Chondrocyte (in vitro differentiated cells): ENCODE measurements around the gene ARID5B. TPM values are rescaled to one million over a fixed set of nuclear protein-coding genes. Genes with fewer than 3 reads are reported as not detected.

ENCODE experiments used
- DNase-seq: peaks from one replicate; pipeline ENCODE4 v3.0.0; 2021; ENCODE audit warnings: mixed read lengths, low spot score
- H3K27ac Mint-ChIP-seq: one replicate; pipeline ENCODE4 v1.8.0; 2021; ENCODE audit warnings: mild to moderate bottlenecking, moderate library complexity, mixed read lengths; ENCODE audit not compliant: unreplicated experiment
- H3K27me3 Mint-ChIP-seq: 2 replicates; pipeline ENCODE4 v1.8.0; 2021; ENCODE audit warnings: low read depth, mixed read lengths
- H3K36me3 Mint-ChIP-seq: 2 replicates; pipeline ENCODE4 v1.8.0; 2021; ENCODE audit warnings: low read depth, mixed read lengths
- H3K4me1 Mint-ChIP-seq: 2 replicates; pipeline ENCODE4 v1.8.0; 2021; ENCODE audit warnings: low read depth, mild to moderate bottlenecking, mixed read lengths
- H3K4me3 Mint-ChIP-seq: one replicate; pipeline ENCODE4 v1.8.0; 2021; ENCODE audit warnings: mild to moderate bottlenecking, moderate library complexity, mixed read lengths; ENCODE audit not compliant: unreplicated experiment
- H3K9me3 Mint-ChIP-seq: 2 replicates; pipeline ENCODE4 v1.8.0; 2021; ENCODE audit warnings: low read depth, mixed read lengths
- total RNA-seq: library from RNA; stranded (reverse); gene quantifications from 3 replicates; pipeline ENCODE4 v1.2.1, GENCODE V29; 2021
- TF ChIP-seq, protein P1 (sequence below): fragments of 200-600 bp; sonication (generic); IDR thresholded peaks from 2 replicates; pipeline ENCODE4 v1.5.0; 2021; ENCODE audit warnings: antibody characterized with exemption, mild to moderate bottlenecking, moderate library complexity

The ARID5B gene
- total RNA-seq, 1 donor from 2014 or later = 93.6 TPM

DNA sequence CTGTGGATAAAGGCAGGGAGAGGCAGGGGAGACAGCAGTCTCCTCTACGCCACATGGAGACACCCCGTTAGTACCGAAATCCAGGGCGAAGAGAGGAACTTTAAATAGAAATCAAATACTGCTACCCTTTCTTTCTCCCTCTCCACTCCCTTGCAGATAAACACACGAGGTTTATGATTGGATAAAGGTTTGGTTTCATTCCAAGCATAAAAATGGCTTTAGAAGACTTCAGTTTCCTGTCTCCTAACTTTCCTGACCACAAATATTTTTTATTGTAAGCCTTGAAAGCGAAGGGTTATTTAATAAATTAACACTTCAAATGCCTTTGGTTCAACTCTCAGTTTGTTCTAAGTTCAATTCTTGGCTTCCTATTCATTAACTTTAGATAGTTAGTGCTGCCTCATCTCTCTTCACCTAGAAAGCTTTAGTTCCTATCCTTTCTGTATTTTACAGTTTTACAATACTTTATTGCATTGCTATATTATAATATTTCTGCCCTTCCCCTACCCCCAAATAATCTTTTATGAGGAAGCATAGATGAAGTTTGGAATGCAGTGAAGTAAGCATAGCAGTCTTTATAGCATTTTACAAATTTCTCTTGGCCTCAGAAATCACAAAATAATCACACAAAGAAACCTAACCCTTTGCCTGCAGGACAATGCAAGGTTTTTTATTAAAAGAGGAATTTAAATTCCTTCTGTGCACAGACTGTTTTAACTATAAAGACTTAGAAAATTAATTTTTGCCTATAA is 31.5 kb upstream of the ARID5B start:
- no peaks in the 10 kb centered on the region for H3K27me3 Mint-ChIP-seq
- TF ChIP-seq, protein P1, sequence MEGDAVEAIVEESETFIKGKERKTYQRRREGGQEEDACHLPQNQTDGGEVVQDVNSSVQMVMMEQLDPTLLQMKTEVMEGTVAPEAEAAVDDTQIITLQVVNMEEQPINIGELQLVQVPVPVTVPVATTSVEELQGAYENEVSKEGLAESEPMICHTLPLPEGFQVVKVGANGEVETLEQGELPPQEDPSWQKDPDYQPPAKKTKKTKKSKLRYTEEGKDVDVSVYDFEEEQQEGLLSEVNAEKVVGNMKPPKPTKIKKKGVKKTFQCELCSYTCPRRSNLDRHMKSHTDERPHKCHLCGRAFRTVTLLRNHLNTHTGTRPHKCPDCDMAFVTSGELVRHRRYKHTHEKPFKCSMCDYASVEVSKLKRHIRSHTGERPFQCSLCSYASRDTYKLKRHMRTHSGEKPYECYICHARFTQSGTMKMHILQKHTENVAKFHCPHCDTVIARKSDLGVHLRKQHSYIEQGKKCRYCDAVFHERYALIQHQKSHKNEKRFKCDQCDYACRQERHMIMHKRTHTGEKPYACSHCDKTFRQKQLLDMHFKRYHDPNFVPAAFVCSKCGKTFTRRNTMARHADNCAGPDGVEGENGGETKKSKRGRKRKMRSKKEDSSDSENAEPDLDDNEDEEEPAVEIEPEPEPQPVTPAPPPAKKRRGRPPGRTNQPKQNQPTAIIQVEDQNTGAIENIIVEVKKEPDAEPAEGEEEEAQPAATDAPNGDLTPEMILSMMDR = no peak
- peak overlapping the region; percentile 50 for H3K27ac Mint-ChIP-seq
- H3K4me1 Mint-ChIP-seq = peaks cover 19% of the 10 kb centered on the region
- DNase-seq = no peak
- H3K36me3 Mint-ChIP-seq = no peaks in the 10 kb centered on the region
- peak overlapping the region; percentile 28 for H3K4me3 Mint-ChIP-seq
- H3K9me3 Mint-ChIP-seq = no peaks in the 10 kb centered on the region

DNA sequence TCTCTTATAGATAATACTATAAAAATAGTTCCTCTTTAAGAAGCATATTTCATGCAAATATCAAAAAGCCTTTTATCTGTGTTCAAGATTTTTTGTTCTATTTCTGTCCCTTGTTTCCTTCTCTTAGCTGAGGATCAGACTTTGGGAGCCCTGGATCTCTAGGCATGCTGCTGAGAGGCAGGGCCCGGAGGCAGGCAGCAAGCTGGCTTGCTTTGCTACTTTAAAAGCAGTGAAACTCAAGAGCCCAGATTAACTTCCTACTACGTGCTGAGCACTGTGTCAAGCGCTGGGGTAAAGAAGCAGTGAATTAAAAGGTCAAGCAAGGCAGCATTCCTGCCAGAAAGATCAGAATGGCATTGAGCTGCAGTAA is 31.0 kb upstream of the ARID5B start:
- Mint-ChIP-seq H3K4me1 (peaks cover 19% of the 10 kb centered on the region), H3K27me3 (no peaks in the 10 kb centered on the region), H3K4me3 (no peak overlapping the region), H3K36me3 (no peaks in the 10 kb centered on the region), H3K9me3 (no peaks in the 10 kb centered on the region), H3K27ac (peak overlapping the region; percentile 67)
- TF ChIP-seq, protein P1 = no peak
- DNase-seq = no peak

DNA sequence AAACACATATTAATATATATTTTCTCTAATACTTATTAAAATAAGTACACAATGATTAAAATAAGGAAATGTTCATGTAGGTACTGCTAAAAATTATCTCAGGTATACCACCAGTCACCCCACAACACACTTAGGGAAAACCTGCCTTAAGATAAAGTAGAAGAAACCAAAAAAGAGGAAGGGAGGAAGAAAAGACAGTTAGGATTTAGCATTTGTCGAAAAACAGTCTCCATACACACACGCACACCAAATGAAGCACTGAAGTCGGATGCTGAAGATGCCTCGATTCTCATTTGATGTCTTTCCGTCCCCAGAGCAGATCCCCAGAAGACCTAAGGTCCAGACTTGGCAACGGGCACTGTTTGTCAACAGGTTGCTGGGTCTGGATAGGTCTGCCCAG is 30.0 kb upstream of the ARID5B start:
- no peaks in the 10 kb centered on the region for H3K9me3 Mint-ChIP-seq
- peaks cover 19% of the 10 kb centered on the region for H3K4me1 Mint-ChIP-seq
- TF ChIP-seq, protein P1 = no peak
- no peak overlapping the region for H3K4me3 Mint-ChIP-seq
- H3K27ac Mint-ChIP-seq = no peak overlapping the region
- no peaks in the 10 kb centered on the region for H3K27me3 Mint-ChIP-seq
- H3K36me3 Mint-ChIP-seq = no peaks in the 10 kb centered on the region
- DNase-seq = no peak

DNA sequence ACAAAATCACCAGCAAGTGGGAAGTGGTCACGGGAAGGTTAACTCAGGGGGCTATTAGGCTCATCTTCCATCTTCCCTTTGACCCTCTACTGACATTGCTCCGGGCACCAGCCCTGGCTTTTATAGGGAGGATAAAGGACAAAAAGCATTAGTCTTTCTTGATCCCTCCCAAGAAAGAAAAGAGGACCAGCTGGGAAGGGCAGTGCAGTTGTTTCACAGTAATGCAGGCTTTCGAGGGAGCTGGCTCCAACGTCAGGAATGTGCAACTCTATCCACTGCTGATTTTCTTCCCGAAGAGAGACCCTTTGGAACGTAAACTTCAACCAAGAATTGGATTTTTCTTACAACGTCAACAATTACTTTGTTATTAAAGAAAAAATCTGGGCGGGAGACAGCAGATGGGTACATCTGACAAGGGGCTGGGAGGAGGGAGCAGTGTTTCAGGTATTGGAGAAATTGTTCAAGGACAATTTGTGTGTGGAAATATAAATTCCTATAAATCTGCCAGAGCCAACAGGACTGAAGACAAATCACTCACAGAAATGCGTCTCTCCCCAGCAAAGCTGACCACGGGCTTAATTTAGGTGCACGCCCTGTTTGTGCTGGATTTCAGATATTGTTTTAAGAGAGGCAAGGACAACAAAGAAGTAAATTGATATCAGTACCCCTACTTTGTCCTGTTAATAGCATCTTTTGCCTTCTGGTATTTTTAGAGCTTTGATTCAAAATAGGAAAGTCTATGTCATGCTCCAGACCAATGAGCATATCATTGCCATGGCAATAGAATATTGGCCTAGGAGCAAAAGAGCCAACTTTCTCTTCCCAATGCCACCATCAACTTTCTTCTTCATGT is 23.4 kb upstream of the ARID5B start:
- Mint-ChIP-seq H3K27ac (no peak overlapping the region), H3K9me3 (no peaks in the 10 kb centered on the region), H3K4me1 (peaks cover 19% of the 10 kb centered on the region), H3K36me3 (no peaks in the 10 kb centered on the region), H3K4me3 (no peak overlapping the region), H3K27me3 (no peaks in the 10 kb centered on the region)
- no peak for DNase-seq
- TF ChIP-seq, protein P1 = no peak

DNA sequence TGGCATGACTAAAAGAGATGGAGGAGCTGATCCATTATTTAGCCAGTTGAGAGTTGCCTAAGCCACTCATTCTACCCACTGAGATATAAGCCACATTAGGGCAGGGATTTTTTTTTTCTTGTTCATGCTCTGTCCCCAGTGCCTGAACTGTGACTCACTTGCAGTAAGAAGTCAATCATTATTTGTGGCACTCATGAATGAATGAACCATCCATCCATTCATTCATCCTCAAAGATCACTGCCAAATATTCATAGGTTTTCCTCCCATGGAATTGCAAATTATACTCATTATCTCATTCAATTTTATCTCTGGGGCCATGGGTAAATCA is 22.8 kb upstream of the ARID5B start:
- Mint-ChIP-seq H3K4me3 (no peak overlapping the region), H3K9me3 (no peaks in the 10 kb centered on the region), H3K4me1 (peaks cover 19% of the 10 kb centered on the region), H3K36me3 (no peaks in the 10 kb centered on the region), H3K27ac (no peak overlapping the region), H3K27me3 (no peaks in the 10 kb centered on the region)
- DNase-seq = no peak
- TF ChIP-seq, protein P1 = no peak
